Transverse colon (tissue), 4 donors: ENCODE data around the gene TRIM8.

Experiments used
- EP300 ChIP-seq: sonication (generic); formaldehyde crosslinking; IDR thresholded peaks from one replicate; pipeline ENCODE4 v1.6.1; 2017; ENCODE audit warnings: antibody characterized with exemption, low read depth
- POLR2A ChIP-seq: fragments of 450-650 bp; IDR thresholded peaks from one replicate; pipeline ENCODE4 v1.6.1; 2016; ENCODE audit warnings: antibody characterized with exemption, mild to moderate bottlenecking, moderate library complexity
- POLR2AphosphoS5 ChIP-seq, 3 donors: sonication (generic); formaldehyde crosslinking; IDR thresholded peaks; one replicate each; pipeline ENCODE4 v1.6.1; 2016; ENCODE audit warnings: antibody characterized with exemption in 3 of 3
- TF ChIP-seq, protein P1 (sequence below), 5 experiments: fragments of 200-600 bp in 3 of 5; fragments of 450-650 bp in 2 of 5; sonication (generic) in 3 of 5; IDR thresholded peaks; 1 replicate in 2 of 5; 2 replicates in 3 of 5; pipeline ENCODE4 v1.5.1; 2016 to 2017; ENCODE audit warnings: antibody characterized with exemption in 5 of 5, inconsistent platforms in 3 of 5, mild to moderate bottlenecking in 2 of 5, moderate library complexity in 1 of 5

DNA sequence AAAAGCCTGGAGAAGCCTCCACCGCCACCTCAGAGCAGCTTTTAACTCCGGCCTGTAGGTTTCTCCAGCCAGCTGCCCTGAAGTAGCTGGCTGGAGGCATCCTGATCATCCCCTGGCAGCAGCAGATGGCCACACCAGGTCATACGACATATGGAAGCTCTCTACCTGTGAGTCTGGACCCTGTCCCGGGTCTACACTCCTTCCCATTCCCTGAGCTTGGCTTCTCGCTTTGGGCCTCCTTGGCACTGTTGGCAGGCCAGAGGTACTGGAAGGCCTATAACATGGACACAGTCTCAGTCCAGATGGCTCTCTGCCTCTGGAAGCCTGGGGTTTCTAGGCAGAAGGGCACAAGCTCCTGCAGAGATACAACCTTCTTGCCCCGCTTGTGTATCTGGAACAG is 43.5 kb upstream of the TRIM8 start:
- no peak for TF ChIP-seq POLR2A
- TF ChIP-seq, protein P1, sequence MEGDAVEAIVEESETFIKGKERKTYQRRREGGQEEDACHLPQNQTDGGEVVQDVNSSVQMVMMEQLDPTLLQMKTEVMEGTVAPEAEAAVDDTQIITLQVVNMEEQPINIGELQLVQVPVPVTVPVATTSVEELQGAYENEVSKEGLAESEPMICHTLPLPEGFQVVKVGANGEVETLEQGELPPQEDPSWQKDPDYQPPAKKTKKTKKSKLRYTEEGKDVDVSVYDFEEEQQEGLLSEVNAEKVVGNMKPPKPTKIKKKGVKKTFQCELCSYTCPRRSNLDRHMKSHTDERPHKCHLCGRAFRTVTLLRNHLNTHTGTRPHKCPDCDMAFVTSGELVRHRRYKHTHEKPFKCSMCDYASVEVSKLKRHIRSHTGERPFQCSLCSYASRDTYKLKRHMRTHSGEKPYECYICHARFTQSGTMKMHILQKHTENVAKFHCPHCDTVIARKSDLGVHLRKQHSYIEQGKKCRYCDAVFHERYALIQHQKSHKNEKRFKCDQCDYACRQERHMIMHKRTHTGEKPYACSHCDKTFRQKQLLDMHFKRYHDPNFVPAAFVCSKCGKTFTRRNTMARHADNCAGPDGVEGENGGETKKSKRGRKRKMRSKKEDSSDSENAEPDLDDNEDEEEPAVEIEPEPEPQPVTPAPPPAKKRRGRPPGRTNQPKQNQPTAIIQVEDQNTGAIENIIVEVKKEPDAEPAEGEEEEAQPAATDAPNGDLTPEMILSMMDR (IDR thresholded peaks at IDR 0.05): no peak
- no peak for TF ChIP-seq EP300
- no peak for TF ChIP-seq POLR2AphosphoS5 (IDR thresholded peaks at IDR 0.05)
